Astrocyte (in vitro differentiated cells and primary cell): ENCODE measurements around the gene AMN. TPM values are rescaled to one million over a fixed set of nuclear protein-coding genes. Genes with fewer than 3 reads are reported as not detected.

Experiments
- DNase-seq: peaks from one replicate; pipeline ENCODE4 v3.0.0-alpha.2; 2010; ENCODE audit warnings: low read depth
- FAIRE-seq: peaks from 2 replicates; lab custom pipeline; 2011; peaks lifted over from hg19 to GRCh38; lab: Jason Lieb, UNC
- H2AFZ ChIP-seq: 2 replicates; pipeline ENCODE4 v1.6.0; 2012; ENCODE audit warnings: low read depth, low read length, inconsistent platforms
- H3K27ac ChIP-seq: 2 replicates; pipeline ENCODE4 v1.5.1; 2011; ENCODE audit warnings: low read depth, low read length, inconsistent platforms
- H3K27me3 ChIP-seq: 2 replicates; pipeline ENCODE4 v1.6.0; 2011; ENCODE audit warnings: low read length, inconsistent platforms; ENCODE audit not compliant: insufficient read depth
- H3K36me3 ChIP-seq: 2 replicates; pipeline ENCODE4 v1.5.1; 2011; ENCODE audit warnings: low read length, inconsistent platforms; ENCODE audit not compliant: insufficient read depth
- H3K4me1 ChIP-seq: 2 replicates; pipeline ENCODE4 v1.5.1; 2011; ENCODE audit warnings: low read length, inconsistent platforms; ENCODE audit not compliant: insufficient read depth
- H3K4me2 ChIP-seq: 2 replicates; pipeline ENCODE4 v1.6.0; 2012; ENCODE audit warnings: low read length, inconsistent platforms
- H3K4me3 ChIP-seq: 2 replicates; pipeline ENCODE4 v1.5.1; 2011; ENCODE audit warnings: low read depth, mild to moderate bottlenecking, low read length, inconsistent platforms; ENCODE audit not compliant: insufficient read depth
- H3K79me2 ChIP-seq: 2 replicates; pipeline ENCODE4 v1.6.0; 2012; ENCODE audit warnings: mild to moderate bottlenecking, low read length, inconsistent platforms; ENCODE audit not compliant: insufficient read depth
- H3K9ac ChIP-seq: 2 replicates; pipeline ENCODE4 v1.6.0; 2012; ENCODE audit warnings: mild to moderate bottlenecking, low read length, inconsistent platforms
- H3K9me3 ChIP-seq: 2 replicates; pipeline ENCODE4 v1.5.1; 2012; ENCODE audit warnings: low read depth, mild to moderate bottlenecking, low read length, inconsistent platforms; ENCODE audit not compliant: insufficient read depth
- H4K20me1 ChIP-seq: 2 replicates; pipeline ENCODE4 v1.6.0; 2012; ENCODE audit warnings: low read length, inconsistent platforms; ENCODE audit not compliant: insufficient read depth
- H3K27ac Mint-ChIP-seq: one replicate; pipeline ENCODE4 v1.8.0; 2021; ENCODE audit warnings: mild to moderate bottlenecking, mixed read lengths; ENCODE audit not compliant: unreplicated experiment
- H3K27me3 Mint-ChIP-seq: one replicate; pipeline ENCODE4 v1.8.0; 2021; ENCODE audit warnings: low read depth, mixed read lengths; ENCODE audit not compliant: unreplicated experiment
- H3K36me3 Mint-ChIP-seq: one replicate; pipeline ENCODE4 v1.8.0; 2021; ENCODE audit warnings: low read depth, mixed read lengths; ENCODE audit not compliant: unreplicated experiment
- H3K4me1 Mint-ChIP-seq: one replicate; pipeline ENCODE4 v1.8.0; 2021; ENCODE audit warnings: low read depth, mixed read lengths; ENCODE audit not compliant: unreplicated experiment
- H3K4me3 Mint-ChIP-seq: one replicate; pipeline ENCODE4 v1.8.0; 2021; ENCODE audit warnings: mild to moderate bottlenecking, moderate library complexity, mixed read lengths; ENCODE audit not compliant: unreplicated experiment
- H3K9me3 Mint-ChIP-seq: one replicate; pipeline ENCODE4 v1.8.0; 2021; ENCODE audit warnings: mild to moderate bottlenecking, mixed read lengths; ENCODE audit not compliant: unreplicated experiment
- CTCF ChIP-seq: IDR thresholded peaks from 2 replicates; pipeline ENCODE4 v1.5.1; 2011; ENCODE audit warnings: low read depth, mild to moderate bottlenecking, inconsistent platforms, low read length, moderate library complexity; ENCODE audit not compliant: insufficient read depth
- EZH2 ChIP-seq: IDR thresholded peaks from 2 replicates; pipeline ENCODE4 v1.6.1; 2012; ENCODE audit warnings: mild to moderate bottlenecking, low read length, inconsistent platforms; ENCODE audit not compliant: insufficient read depth
- total RNA-seq: library from RNA; stranded (reverse); gene quantifications from 2 replicates; pipeline ENCODE4 v1.2.1, GENCODE V29; 2021

AMN gene
- total RNA-seq, 1 donor from 2014 or later, result 2.0 TPM

- DNase-seq (peak; percentile 51), FAIRE-seq (no peak)
- no peaks in the 10 kb centered on the region for H3K9me3 ChIP-seq
- H3K4me1 ChIP-seq, result peaks cover 5% of the 10 kb centered on the region
- H3K36me3 ChIP-seq, result peaks cover 64% of the 10 kb centered on the region
- Mint-ChIP-seq H3K9me3 (no peaks in the 10 kb centered on the region), H3K4me3 (no peak overlapping the region), H3K4me1 (no peaks in the 10 kb centered on the region), H3K27ac (no peak overlapping the region), H3K36me3 (peaks cover 21% of the 10 kb centered on the region), H3K27me3 (no peaks in the 10 kb centered on the region)
- H3K4me3 ChIP-seq, result no peak overlapping the region
- no peak overlapping the region for H3K27ac ChIP-seq
- H3K4me2 ChIP-seq, result no peak overlapping the region
- no peaks in the 10 kb centered on the region for H3K27me3 ChIP-seq
- no peak overlapping the region for H3K9ac ChIP-seq
- H4K20me1 ChIP-seq, result peaks cover 49% of the 10 kb centered on the region
- H2AFZ ChIP-seq, result no peak overlapping the region
- no peaks in the 10 kb centered on the region for H3K79me2 ChIP-seq
- TF ChIP-seq EZH2, result no peak
- no peak for TF ChIP-seq CTCF
Measured at GRCh38 chr14:102957222-102957621, 34.8 kb downstream of the AMN start.

DNA sequence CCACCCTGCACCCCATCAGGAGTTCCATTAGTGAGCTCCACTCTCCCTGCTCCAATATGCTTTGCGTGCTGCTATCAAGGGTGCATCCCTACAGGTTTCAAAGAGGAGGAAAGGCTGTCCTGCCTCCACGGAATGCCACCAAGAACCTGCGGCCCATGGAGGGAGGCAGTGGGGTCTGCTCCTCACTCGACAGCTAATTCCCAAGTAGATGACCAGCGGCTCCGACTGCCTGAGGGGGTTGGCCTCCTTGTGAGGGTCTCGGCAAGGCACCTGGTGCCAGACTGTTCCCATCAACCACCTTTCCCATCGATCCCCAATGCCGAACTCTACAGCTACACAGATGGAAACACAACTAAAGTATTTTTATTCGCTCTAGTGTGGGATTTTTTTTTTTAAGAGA, 36.0 kb downstream of the AMN start:
- Histone ChIP-seq H3K9me3 (no peaks in the 10 kb centered on the region), H2AFZ (no peak overlapping the region), H3K4me3 (no peak overlapping the region), H3K27me3 (no peaks in the 10 kb centered on the region), H3K27ac (no peak overlapping the region), H3K4me1 (no peaks in the 10 kb centered on the region), H4K20me1 (peaks cover 37% of the 10 kb centered on the region), H3K79me2 (no peaks in the 10 kb centered on the region), H3K4me2 (no peak overlapping the region), H3K36me3 (peaks cover 59% of the 10 kb centered on the region), H3K9ac (no peak overlapping the region)
- Mint-ChIP-seq H3K27ac (no peak overlapping the region), H3K4me1 (no peaks in the 10 kb centered on the region), H3K9me3 (no peaks in the 10 kb centered on the region), H3K36me3 (peaks cover 19% of the 10 kb centered on the region), H3K4me3 (no peak overlapping the region), H3K27me3 (no peaks in the 10 kb centered on the region)
- no peak for DNase-seq
- FAIRE-seq, result no peak
- no peak for TF ChIP-seq CTCF
- no peak for TF ChIP-seq EZH2

GRCh38 chr14:102962111-102962627, 39.7 kb downstream of the AMN start:
- Histone ChIP-seq H3K27ac (no peak overlapping the region), H4K20me1 (peaks cover 22% of the 10 kb centered on the region), H3K9ac (no peak overlapping the region), H2AFZ (no peak overlapping the region), H3K79me2 (no peaks in the 10 kb centered on the region), H3K4me1 (no peaks in the 10 kb centered on the region), H3K4me2 (no peak overlapping the region), H3K36me3 (peaks cover 64% of the 10 kb centered on the region), H3K27me3 (no peaks in the 10 kb centered on the region), H3K9me3 (no peaks in the 10 kb centered on the region), H3K4me3 (no peak overlapping the region)
- no peak overlapping the region for H3K27ac Mint-ChIP-seq
- no peaks in the 10 kb centered on the region for H3K4me1 Mint-ChIP-seq
- FAIRE-seq (no peak), DNase-seq (no peak)
- TF ChIP-seq CTCF, result no peak
- TF ChIP-seq EZH2, result no peak
- no peak overlapping the region for H3K4me3 Mint-ChIP-seq
- no peaks in the 10 kb centered on the region for H3K27me3 Mint-ChIP-seq
- peaks cover 18% of the 10 kb centered on the region for H3K36me3 Mint-ChIP-seq
- H3K9me3 Mint-ChIP-seq, result no peaks in the 10 kb centered on the region
